Neuronal stem cell (in vitro differentiated cells): ENCODE measurements around the gene CNKSR2.

ENCODE experiments used
- DNase-seq: peaks from one replicate; pipeline ENCODE4 v3.0.0-alpha.2; 2013; ENCODE audit warnings: low spot score
- H2AFZ ChIP-seq: one replicate; pipeline ENCODE4 v1.6.1; 2013; ENCODE audit warnings: mild to moderate bottlenecking, low read length, inconsistent platforms
- H2AK5ac ChIP-seq: 2 replicates; pipeline ENCODE4 v1.6.1; 2013; ENCODE audit warnings: low read depth, mild to moderate bottlenecking, inconsistent platforms, low read length, moderate library complexity, mixed read lengths
- H2BK120ac ChIP-seq: 2 replicates; pipeline ENCODE4 v1.6.1; 2013; ENCODE audit warnings: low read depth, mild to moderate bottlenecking, inconsistent platforms, low read length, moderate library complexity, mixed read lengths
- H2BK12ac ChIP-seq: one replicate; pipeline ENCODE4 v1.6.1; 2013; ENCODE audit warnings: low read length, inconsistent platforms
- H2BK15ac ChIP-seq: 2 replicates; pipeline ENCODE4 v1.6.1; 2013; ENCODE audit warnings: mild to moderate bottlenecking, low read length, inconsistent platforms, mixed read lengths
- H2BK5ac ChIP-seq: one replicate; pipeline ENCODE4 v1.6.1; 2013; ENCODE audit warnings: inconsistent platforms, mild to moderate bottlenecking, low read length, moderate library complexity
- H3K14ac ChIP-seq: one replicate; pipeline ENCODE4 v1.6.1; 2013; ENCODE audit warnings: low read length, inconsistent platforms
- H3K18ac ChIP-seq: 2 replicates; pipeline ENCODE4 v1.6.1; 2013; ENCODE audit warnings: low read length, inconsistent platforms
- H3K23ac ChIP-seq: 2 replicates; pipeline ENCODE4 v1.6.1; 2013; ENCODE audit warnings: low read depth, mild to moderate bottlenecking, mixed read lengths, low read length, inconsistent platforms; ENCODE audit not compliant: poor library complexity
- H3K27ac ChIP-seq: replicated peaks from 3 replicates; pipeline ENCODE4 v1.5.1; 2013; ENCODE audit warnings: low read length, inconsistent platforms
- H3K27me3 ChIP-seq, 3 experiments: 2 replicates each; pipeline ENCODE4 v1.6.1; 2013; ENCODE audit warnings: low read length in 3 of 3, mild to moderate bottlenecking in 2 of 3, inconsistent platforms in 1 of 3, low read depth in 1 of 3, mixed read lengths in 1 of 3, moderate library complexity in 1 of 3; ENCODE audit not compliant: control insufficient read depth in 3 of 3, insufficient read depth in 3 of 3
- H3K36me3 ChIP-seq, 2 donors: replicated peaks in 1 of 2; 2 replicates each; pipeline ENCODE4 v1.6.1; 2013; ENCODE audit warnings: low read length in 2 of 2; ENCODE audit not compliant: control insufficient read depth in 2 of 2, insufficient read depth in 2 of 2
- H3K4ac ChIP-seq: 2 replicates; pipeline ENCODE4 v1.6.1; 2013; ENCODE audit warnings: inconsistent platforms, mild to moderate bottlenecking, low read length, moderate library complexity
- H3K4me1 ChIP-seq, 2 donors: 1 replicate in 1 of 2; 2 replicates in 1 of 2; pipeline ENCODE4 v1.6.1; 2013; ENCODE audit warnings: low read length in 2 of 2, low read depth in 1 of 2; ENCODE audit not compliant: control insufficient read depth in 2 of 2, insufficient read depth in 1 of 2
- H3K4me2 ChIP-seq: one replicate; pipeline ENCODE4 v1.6.1; 2013; ENCODE audit warnings: mild to moderate bottlenecking, low read length, inconsistent platforms; ENCODE audit not compliant: insufficient read depth, poor library complexity, severe bottlenecking
- H3K4me3 ChIP-seq, 2 donors: 2 replicates each; pipeline ENCODE4 v1.5.1; 2013; ENCODE audit warnings: low read length in 2 of 2, mild to moderate bottlenecking in 2 of 2, inconsistent platforms in 1 of 2, moderate library complexity in 1 of 2
- H3K79me1 ChIP-seq: one replicate; pipeline ENCODE4 v1.6.1; 2013; ENCODE audit warnings: low read depth, mild to moderate bottlenecking, inconsistent platforms, low read length, moderate library complexity
- H3K9ac ChIP-seq: one replicate; pipeline ENCODE4 v1.6.1; 2013; ENCODE audit warnings: mild to moderate bottlenecking, low read depth, low read length, inconsistent platforms; ENCODE audit not compliant: poor library complexity
- H3K9me3 ChIP-seq, 2 donors: replicated peaks in 1 of 2; 2 replicates each; pipeline versions ENCODE3 to v1.6.1; 2013; ENCODE audit warnings: low read length in 2 of 2, mild to moderate bottlenecking in 2 of 2, inconsistent platforms in 1 of 2, low read depth in 1 of 2, mixed read lengths in 1 of 2, moderate library complexity in 1 of 2; ENCODE audit not compliant: control insufficient read depth in 2 of 2, insufficient read depth in 1 of 2
- H4K8ac ChIP-seq: one replicate; pipeline ENCODE4 v1.6.1; 2013; ENCODE audit warnings: low read depth, mild to moderate bottlenecking, inconsistent platforms, low read length, moderate library complexity
- H4K91ac ChIP-seq: one replicate; pipeline ENCODE4 v1.6.1; 2013; ENCODE audit warnings: low read length, low read depth, mild to moderate bottlenecking, inconsistent platforms; ENCODE audit not compliant: poor library complexity
- WGBS, 2 donors: extraction: QIAGEN DNeasy Blood & Tissue Kit; methylation state at CpG; one replicate each; pipeline ENCODE4 v1.1.7; 2013; ENCODE audit warnings: missing lambda C conversion rate in 2 of 2, mixed read lengths in 1 of 2; ENCODE audit not compliant: insufficient read length in 2 of 2, insufficient replicate concordance in 1 of 2; ENCODE audit errors: extremely low coverage in 2 of 2; 5-methylcytosine and 5-hydroxymethylcytosine counted together

Gene CNKSR2

GRCh38 chrX:21638311-21638710 is 264.1 kb downstream of the CNKSR2 start:
- no peak overlapping the region for H3K9ac ChIP-seq
- H3K27ac ChIP-seq: no peak overlapping the region
- no peak overlapping the region for H3K4me3 ChIP-seq
- H3K4me2 ChIP-seq: no peak overlapping the region
- no peak overlapping the region for H2BK5ac ChIP-seq
- H3K23ac ChIP-seq: no peak overlapping the region
- H2AK5ac ChIP-seq: no peak overlapping the region
- WGBS, 2 donors: no CpG with 5 or more reads among the region's 2 CpGs
- no peak overlapping the region for H2AFZ ChIP-seq
- no peak overlapping the region for H2BK120ac ChIP-seq
- H3K4ac ChIP-seq: no peak overlapping the region
- no peaks in the 10 kb centered on the region for H3K4me1 ChIP-seq
- no peak overlapping the region for H2BK15ac ChIP-seq
- H4K91ac ChIP-seq: no peak overlapping the region
- no peak for DNase-seq
- H3K27me3 ChIP-seq: no peaks in the 10 kb centered on the region
- H4K8ac ChIP-seq: no peak overlapping the region
- H3K79me1 ChIP-seq: no peaks in the 10 kb centered on the region
- no peaks in the 10 kb centered on the region for H3K36me3 ChIP-seq
- H3K9me3 ChIP-seq: no peaks in the 10 kb centered on the region
- H3K18ac ChIP-seq: no peak overlapping the region
- H2BK12ac ChIP-seq: no peak overlapping the region
- no peak overlapping the region for H3K14ac ChIP-seq

GRCh38 chrX:21639775-21640174 is 265.6 kb downstream of the CNKSR2 start:
- no CpG with 5 or more reads among the region's 3 CpGs for WGBS, 2 donors
- Histone ChIP-seq H4K91ac (no peak overlapping the region), H2BK5ac (no peak overlapping the region), H3K9me3 (no peaks in the 10 kb centered on the region), H2BK120ac (no peak overlapping the region), H2AFZ (no peak overlapping the region), H3K4me1 (no peaks in the 10 kb centered on the region), H2BK15ac (no peak overlapping the region), H2AK5ac (no peak overlapping the region), H3K4me2 (no peak overlapping the region), H3K27ac (no peak overlapping the region), H3K4me3 (no peak overlapping the region), H3K4ac (no peak overlapping the region), H4K8ac (no peak overlapping the region), H3K14ac (no peak overlapping the region), H3K79me1 (no peaks in the 10 kb centered on the region), H3K27me3 (no peaks in the 10 kb centered on the region), H2BK12ac (no peak overlapping the region), H3K18ac (no peak overlapping the region), H3K9ac (no peak overlapping the region), H3K36me3 (no peaks in the 10 kb centered on the region), H3K23ac (no peak overlapping the region)
- no peak for DNase-seq

GRCh38 chrX:21645431-21645830 is 271.2 kb downstream of the CNKSR2 start:
- no peak overlapping the region for H2BK120ac ChIP-seq
- no peaks in the 10 kb centered on the region for H3K36me3 ChIP-seq
- no peak for DNase-seq
- H3K27ac ChIP-seq: no peak overlapping the region
- H3K4ac ChIP-seq: no peak overlapping the region
- no peak overlapping the region for H2BK12ac ChIP-seq
- no peak overlapping the region for H3K18ac ChIP-seq
- H2BK15ac ChIP-seq: no peak overlapping the region
- no peaks in the 10 kb centered on the region for H3K27me3 ChIP-seq
- H4K8ac ChIP-seq: no peak overlapping the region
- H3K23ac ChIP-seq: no peak overlapping the region
- H3K79me1 ChIP-seq: no peaks in the 10 kb centered on the region
- H2AFZ ChIP-seq: no peak overlapping the region
- H2BK5ac ChIP-seq: no peak overlapping the region
- peaks cover 1 to 6% of the 10 kb centered on the region in 2 donors for H3K4me1 ChIP-seq
- H3K4me3 ChIP-seq: no peak overlapping the region
- no peaks in the 10 kb centered on the region for H3K9me3 ChIP-seq
- no peak overlapping the region for H3K4me2 ChIP-seq
- H3K9ac ChIP-seq: no peak overlapping the region
- H4K91ac ChIP-seq: no peak overlapping the region
- H2AK5ac ChIP-seq: no peak overlapping the region
- no peak overlapping the region for H3K14ac ChIP-seq

- no peak overlapping the region for H3K27ac ChIP-seq
- no CpG with 5 or more reads among the region's 3 CpGs for WGBS, 2 donors
These were observed 271.7 kb downstream of the CNKSR2 start for GRCh38 chrX:21645886-21646285.

More at GRCh38 chrX:21645886-21646285, 271.7 kb downstream of the CNKSR2 start:
- no peak overlapping the region for H3K9ac ChIP-seq
- H2BK120ac ChIP-seq: no peak overlapping the region
- no peak overlapping the region for H4K8ac ChIP-seq
- H4K91ac ChIP-seq: no peak overlapping the region
- H3K4ac ChIP-seq: no peak overlapping the region
- no peak overlapping the region for H3K23ac ChIP-seq
- no peaks in the 10 kb centered on the region for H3K36me3 ChIP-seq
- no peak overlapping the region for H2BK12ac ChIP-seq
- peaks cover 1 to 6% of the 10 kb centered on the region in 2 donors for H3K4me1 ChIP-seq
- no peaks in the 10 kb centered on the region for H3K9me3 ChIP-seq
- H3K14ac ChIP-seq: no peak overlapping the region
- H3K4me2 ChIP-seq: no peak overlapping the region
- H3K4me3 ChIP-seq: no peak overlapping the region
- DNase-seq: no peak
- no peaks in the 10 kb centered on the region for H3K27me3 ChIP-seq
- H3K79me1 ChIP-seq: no peaks in the 10 kb centered on the region
- H2AFZ ChIP-seq: no peak overlapping the region
- H3K18ac ChIP-seq: no peak overlapping the region
- H2BK15ac ChIP-seq: no peak overlapping the region
- no peak overlapping the region for H2BK5ac ChIP-seq
- H2AK5ac ChIP-seq: no peak overlapping the region
